ENCODE data around the gene RNF213. TPM values are rescaled to one million over a fixed set of nuclear protein-coding genes. Genes with fewer than 3 reads are reported as not detected.

Gene RNF213
- total RNA-seq, 4 donors from 2014 or later = 113 to 174 (median 159) TPM

DNA sequence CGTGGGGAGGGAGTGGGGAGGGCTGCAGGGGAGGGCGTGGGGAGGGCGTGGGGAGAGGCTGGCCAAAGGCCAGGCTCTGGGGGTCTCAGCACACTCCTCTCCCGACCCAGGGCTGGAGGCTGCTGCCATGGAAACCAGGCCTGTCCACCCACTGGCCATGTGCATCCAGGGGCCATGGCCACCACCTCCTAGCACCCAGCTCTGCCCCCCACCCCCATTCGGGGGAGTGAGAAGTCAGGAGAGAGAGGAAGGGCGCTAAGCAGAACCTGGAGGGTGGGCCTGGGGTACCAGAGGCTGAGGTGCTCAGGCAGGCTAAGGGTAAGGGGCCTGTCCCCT lies 184.0 kb downstream of the RNF213 start:
- no peaks in the 10 kb centered on the region for H3K36me3 ChIP-seq
- 89% methylated on average over 5 of the region's 6 CpGs; no CpG with 5 or more reads in 1 of the 2 donors for WGBS, 2 donors (ENCODE audit: low coverage in 1 of 2)
- no peaks in the 10 kb centered on the region for H3K27me3 ChIP-seq
- no peak for DNase-seq
- no peak overlapping the region for H3K4me3 ChIP-seq
- no peaks in the 10 kb centered on the region for H3K4me1 ChIP-seq
- in situ Hi-C loops (cut with MboI; ENCODE audit: low pct_ligation_motif_present in 1 of 4, low pct_unique_long_range_greater_than_20kb in 1 of 4, low sequenced_read_pairs in 3 of 4) = loop anchor here in 1 of 4 donors (25.0 kb wide), 1 partner anchor 418 kb away; no protein-coding TSS in a partner anchor
- no peak overlapping the region for H3K27ac ChIP-seq
- H3K9me3 ChIP-seq = no peaks in the 10 kb centered on the region
- intact Hi-C loops (cut with DNase I; ENCODE audit: low total_unique reads) = no loop called here
- TF ChIP-seq EP300 (IDR thresholded peaks at IDR 0.05; ENCODE audit: low read depth) (no peak), POLR2A (IDR thresholded peaks at IDR 0.05) (no peak), POLR2AphosphoS5 (IDR thresholded peaks at IDR 0.05) (no peak)
- TF ChIP-seq, protein P1, sequence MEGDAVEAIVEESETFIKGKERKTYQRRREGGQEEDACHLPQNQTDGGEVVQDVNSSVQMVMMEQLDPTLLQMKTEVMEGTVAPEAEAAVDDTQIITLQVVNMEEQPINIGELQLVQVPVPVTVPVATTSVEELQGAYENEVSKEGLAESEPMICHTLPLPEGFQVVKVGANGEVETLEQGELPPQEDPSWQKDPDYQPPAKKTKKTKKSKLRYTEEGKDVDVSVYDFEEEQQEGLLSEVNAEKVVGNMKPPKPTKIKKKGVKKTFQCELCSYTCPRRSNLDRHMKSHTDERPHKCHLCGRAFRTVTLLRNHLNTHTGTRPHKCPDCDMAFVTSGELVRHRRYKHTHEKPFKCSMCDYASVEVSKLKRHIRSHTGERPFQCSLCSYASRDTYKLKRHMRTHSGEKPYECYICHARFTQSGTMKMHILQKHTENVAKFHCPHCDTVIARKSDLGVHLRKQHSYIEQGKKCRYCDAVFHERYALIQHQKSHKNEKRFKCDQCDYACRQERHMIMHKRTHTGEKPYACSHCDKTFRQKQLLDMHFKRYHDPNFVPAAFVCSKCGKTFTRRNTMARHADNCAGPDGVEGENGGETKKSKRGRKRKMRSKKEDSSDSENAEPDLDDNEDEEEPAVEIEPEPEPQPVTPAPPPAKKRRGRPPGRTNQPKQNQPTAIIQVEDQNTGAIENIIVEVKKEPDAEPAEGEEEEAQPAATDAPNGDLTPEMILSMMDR (IDR thresholded peaks at IDR 0.05) = no peak

DNA sequence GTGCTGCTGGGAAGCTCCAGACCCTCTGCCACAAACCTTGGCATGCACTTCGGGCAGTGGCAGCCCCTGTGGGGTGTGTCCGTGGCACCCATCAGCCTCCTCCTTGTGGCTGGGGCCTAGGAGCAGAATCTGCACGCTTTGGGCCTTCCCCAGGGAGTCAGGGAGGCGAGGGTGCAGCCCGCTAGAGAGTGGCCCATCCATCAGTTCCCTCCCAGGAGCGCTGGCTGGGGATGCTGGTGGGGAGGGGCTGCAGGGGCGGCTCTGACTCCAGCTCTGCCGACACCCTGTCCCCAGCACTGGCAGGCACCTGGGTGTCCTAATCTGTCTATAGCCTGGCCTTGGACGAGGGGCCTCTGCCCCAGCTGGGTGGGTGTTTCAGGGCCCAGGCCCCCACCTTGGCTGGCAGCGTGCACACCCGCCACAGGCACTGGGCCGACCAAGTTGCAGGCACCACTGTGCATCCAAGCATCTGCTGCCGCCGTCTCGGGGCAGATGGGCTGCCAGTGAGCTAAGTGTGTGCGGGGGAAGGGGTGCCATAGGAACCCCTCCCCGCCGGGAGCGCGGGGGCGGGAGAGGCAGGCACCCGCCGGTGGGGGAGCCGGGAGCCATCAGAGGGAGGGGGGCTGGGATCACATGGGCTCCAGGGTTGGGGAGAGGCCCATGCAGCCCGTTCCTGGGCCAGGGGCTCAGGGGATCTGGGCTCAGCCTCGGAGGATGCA lies 184.5 kb downstream of the RNF213 start:
- TF ChIP-seq, protein P1 (IDR thresholded peaks at IDR 0.05) = no peak
- TF ChIP-seq POLR2AphosphoS5 (IDR thresholded peaks at IDR 0.05) = no peak
- no peak for TF ChIP-seq EP300 (IDR thresholded peaks at IDR 0.05; ENCODE audit: low read depth)
- no peak for TF ChIP-seq POLR2A (IDR thresholded peaks at IDR 0.05)
- Histone ChIP-seq H3K4me1 (peaks cover 0 to 3% (median 0%) of the 10 kb centered on the region in 4 donors), H3K27me3 (no peaks in the 10 kb centered on the region), H3K27ac (no peak overlapping the region), H3K9me3 (no peaks in the 10 kb centered on the region), H3K36me3 (no peaks in the 10 kb centered on the region), H3K4me3 (no peak overlapping the region)
- in situ Hi-C loops (cut with MboI; ENCODE audit: low pct_ligation_motif_present in 1 of 4, low pct_unique_long_range_greater_than_20kb in 1 of 4, low sequenced_read_pairs in 3 of 4) = loop anchor here in 1 of 4 donors (25.0 kb wide), 1 partner anchor 417 kb away; no protein-coding TSS in a partner anchor
- no peak for DNase-seq
- intact Hi-C loops (cut with DNase I; ENCODE audit: low total_unique reads) = no loop called here
- 76% methylated on average over 22 of the region's 26 CpGs; no CpG with 5 or more reads in 1 of the 2 donors for WGBS, 2 donors (ENCODE audit: low coverage in 1 of 2)

DNA sequence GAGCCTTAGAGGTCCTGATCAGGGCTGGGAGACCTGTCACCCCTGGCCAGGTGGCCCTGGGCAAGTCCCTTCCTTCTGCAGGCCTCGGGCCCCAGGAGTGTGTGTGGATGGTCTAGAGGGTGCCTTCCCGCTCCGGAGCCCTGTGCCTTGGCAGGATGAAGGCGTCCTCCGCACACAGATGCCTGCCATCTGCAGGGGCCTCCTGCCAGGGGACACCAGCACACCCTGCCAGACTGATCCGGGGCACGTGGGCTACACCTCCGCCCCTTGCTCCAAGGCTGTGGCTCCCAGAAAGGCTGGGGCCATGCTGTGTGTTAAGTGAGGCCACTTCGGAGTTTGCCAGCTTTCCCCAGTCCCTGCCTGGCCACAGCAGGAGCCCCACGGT lies 185.1 kb downstream of the RNF213 start:
- Histone ChIP-seq H3K4me1 (peaks cover 0 to 9% (median 2%) of the 10 kb centered on the region in 4 donors), H3K27me3 (no peaks in the 10 kb centered on the region), H3K4me3 (no peak overlapping the region), H3K36me3 (no peaks in the 10 kb centered on the region), H3K27ac (no peak overlapping the region), H3K9me3 (no peaks in the 10 kb centered on the region)
- 83% methylated on average over 10 of the region's 10 CpGs; no CpG with 5 or more reads in 1 of the 2 donors for WGBS, 2 donors (ENCODE audit: low coverage in 1 of 2)
- intact Hi-C loops (cut with DNase I; ENCODE audit: low total_unique reads) (no loop called here), in situ Hi-C loops (cut with MboI; ENCODE audit: low pct_ligation_motif_present in 1 of 4, low pct_unique_long_range_greater_than_20kb in 1 of 4, low sequenced_read_pairs in 3 of 4) (loop anchor here in 1 of 4 donors (25.0 kb wide), 1 partner anchor 417 kb away; no protein-coding TSS in a partner anchor)
- DNase-seq = no peak
- TF ChIP-seq, protein P1 (IDR thresholded peaks at IDR 0.05) = no peak
- TF ChIP-seq POLR2A (IDR thresholded peaks at IDR 0.05) = no peak
- no peak for TF ChIP-seq EP300 (IDR thresholded peaks at IDR 0.05; ENCODE audit: low read depth)
- no peak for TF ChIP-seq POLR2AphosphoS5 (IDR thresholded peaks at IDR 0.05)

DNA sequence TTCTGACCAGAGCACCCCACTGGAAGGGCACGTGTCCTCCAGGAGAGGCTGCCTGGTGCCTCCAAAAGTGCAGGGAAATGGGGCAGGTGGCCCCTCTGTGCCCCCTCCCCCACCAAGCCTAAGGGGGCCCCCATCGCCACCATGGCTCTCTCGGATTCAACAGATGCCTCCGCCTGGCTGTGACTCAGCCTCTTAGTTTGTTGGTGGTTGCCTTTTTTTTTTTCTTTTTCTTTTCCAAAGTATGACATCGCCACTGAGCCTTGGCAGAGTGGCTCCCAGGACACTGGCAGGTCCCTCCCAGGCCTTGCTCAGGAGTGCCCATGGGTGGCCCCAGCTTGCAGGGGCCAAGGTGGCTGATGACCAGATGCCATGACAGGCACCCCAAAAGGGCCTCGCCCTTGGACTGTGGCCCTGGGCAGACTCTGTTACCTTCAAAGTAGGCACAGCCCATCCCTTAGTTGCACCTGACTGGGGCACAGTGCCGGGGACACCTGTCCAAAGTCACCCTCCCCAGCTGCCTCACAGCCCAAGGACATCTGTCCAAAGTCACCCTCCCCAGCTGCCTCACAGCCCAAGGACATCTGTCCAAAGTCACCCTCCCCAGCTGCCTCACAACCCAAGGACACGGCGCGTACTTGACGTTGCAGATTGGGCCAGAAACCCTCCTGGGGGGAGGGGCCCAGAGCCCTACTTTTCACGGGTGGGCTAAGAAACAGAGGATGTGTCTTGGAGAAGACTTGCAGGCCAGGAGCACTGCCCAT lies 186.2 kb downstream of the RNF213 start:
- H3K27me3 ChIP-seq = no peaks in the 10 kb centered on the region

More for the DNA sequence above, 186.2 kb downstream of the RNF213 start:
- Histone ChIP-seq H3K4me3 (no peak overlapping the region), H3K4me1 (peaks cover 0 to 12% (median 2%) of the 10 kb centered on the region in 4 donors), H3K9me3 (no peaks in the 10 kb centered on the region), H3K27ac (no peak overlapping the region), H3K36me3 (no peaks in the 10 kb centered on the region)
- DNase-seq = no peak
- 38 to 73% methylated on average over 2 to 12 of the region's 12 CpGs for WGBS, 2 donors (ENCODE audit: low coverage in 1 of 2)
- TF ChIP-seq POLR2A (IDR thresholded peaks at IDR 0.05) = no peak
- TF ChIP-seq, protein P1 (IDR thresholded peaks at IDR 0.05) = no peak
- no peak for TF ChIP-seq POLR2AphosphoS5 (IDR thresholded peaks at IDR 0.05)
- no peak for TF ChIP-seq EP300 (IDR thresholded peaks at IDR 0.05; ENCODE audit: low read depth)
- intact Hi-C loops (cut with DNase I; ENCODE audit: low total_unique reads) (no loop called here), in situ Hi-C loops (cut with MboI; ENCODE audit: low pct_ligation_motif_present in 1 of 4, low pct_unique_long_range_greater_than_20kb in 1 of 4, low sequenced_read_pairs in 3 of 4) (loop anchor here in 1 of 4 donors (25.0 kb wide), 1 partner anchor 415 kb away; no protein-coding TSS in a partner anchor)
